HG03521 (cell line): Measurements from ENCODE around the gene C19orf44.

ENCODE experiments used
- ATAC-seq: cut with Tn5 transposase; IDR thresholded peaks from one replicate; pipeline ENCODE4 v1.9.1; 2021; ENCODE audit warnings: mild to moderate bottlenecking, moderate library complexity; ENCODE audit not compliant: unreplicated experiment

Gene C19orf44

GRCh38 chr19:16516381-16516780 lies 20.2 kb downstream of the C19orf44 start:
- no peak for ATAC-seq

GRCh38 chr19:16516923-16517610 lies 20.9 kb downstream of the C19orf44 start:
- no peak for ATAC-seq

- ATAC-seq = no peak
Observed at GRCh38 chr19:16518061-16518460, 21.9 kb downstream of the C19orf44 start.

GRCh38 chr19:16518483-16519229 lies 22.5 kb downstream of the C19orf44 start:
- no peak for ATAC-seq

- ATAC-seq = no peak
Observed at GRCh38 chr19:16519230-16519687, 23.1 kb downstream of the C19orf44 start.

- no peak for ATAC-seq
Observed at GRCh38 chr19:16520074-16520973, 24.1 kb downstream of the C19orf44 start.

- no peak for ATAC-seq
Observed at GRCh38 chr19:16520986-16521624, 24.9 kb downstream of the C19orf44 start.

GRCh38 chr19:16521715-16522289 lies 25.6 kb downstream of the C19orf44 start:
- no peak for ATAC-seq

- ATAC-seq = no peak
Observed at GRCh38 chr19:16522559-16523377, 26.6 kb downstream of the C19orf44 start.

GRCh38 chr19:16524991-16525734 lies 29.0 kb downstream of the C19orf44 start:
- ATAC-seq = no peak

GRCh38 chr19:16525751-16526481 lies 29.7 kb downstream of the C19orf44 start:
- ATAC-seq = no peak

- ATAC-seq = no peak
Observed at GRCh38 chr19:16527334-16527935, 31.2 kb downstream of the C19orf44 start.

- ATAC-seq = no peak
Observed at GRCh38 chr19:16527971-16528521, 31.9 kb downstream of the C19orf44 start.

GRCh38 chr19:16529466-16530144 lies 33.4 kb downstream of the C19orf44 start:
- ATAC-seq = no peak

GRCh38 chr19:16530540-16531379 lies 34.6 kb downstream of the C19orf44 start:
- no peak for ATAC-seq

- ATAC-seq = no peak
Observed at GRCh38 chr19:16531380-16531669, 35.1 kb downstream of the C19orf44 start.
